Heart left ventricle (tissue), 13 donors: ENCODE measurements around the gene OSGEP.

Experiments
- CTCF ChIP-seq, 12 donors: fragments of 200-600 bp; sonication (generic) in 4 of 12; IDR thresholded peaks; one replicate each; pipeline versions ENCODE4 v1.5.0 to v1.8.0; 2018 to 2022; ENCODE audit warnings: antibody characterized with exemption in 12 of 12, mild to moderate bottlenecking in 5 of 12
- POLR2A ChIP-seq, 2 donors: fragments of 450-650 bp; IDR thresholded peaks; one replicate each; pipeline ENCODE4 v1.6.1; 2017; ENCODE audit warnings: antibody characterized with exemption in 2 of 2, mild to moderate bottlenecking in 2 of 2, moderate library complexity in 2 of 2
- donor health status: ischemic (EF 13 %, LVEDD 7.1; RV severe dilation, severe dysfunction).
- donor health status: DM: no; HTN: yes; CAD: no.
- donor health status: DM: no; HTN: no; CAD: no.
- donor health status: ischemic (EF 25% LVEDD 6.9; RV normal size, moderate dysfunction).
- donor health status: ischemic (EF 25% LVEDD 5.7; RV mildly dilated, moderate dysfunction).
- donor health status: ischemic (EF 35%, LVEDD 5.7; RV mildly dilated, moderate dysfunction).
- donor health status: nonischemic (EF 11% LVEDD 7.7; RV severe dilation, severe dysfunction).
- donor health status: DM: yes; HTN: yes; CAD: no.
- donor health status: PGD.
- donor health status: ischemic (EF 29% LVEDD 5.4; RV normal size, mild dysfunction).
- donor health status: nonischemic (EF 23%, LVEDD 6.1; RV moderate dilation, normal function).

- TF ChIP-seq CTCF (IDR thresholded peaks at IDR 0.05), result no peak
- no peak for TF ChIP-seq POLR2A (IDR thresholded peaks at IDR 0.05)
Measured at GRCh38 chr14:20460458-20461224, 6.0 kb upstream of the OSGEP start.
